Measurements from ENCODE around the gene GLB1L2.

Gene GLB1L2

DNA sequence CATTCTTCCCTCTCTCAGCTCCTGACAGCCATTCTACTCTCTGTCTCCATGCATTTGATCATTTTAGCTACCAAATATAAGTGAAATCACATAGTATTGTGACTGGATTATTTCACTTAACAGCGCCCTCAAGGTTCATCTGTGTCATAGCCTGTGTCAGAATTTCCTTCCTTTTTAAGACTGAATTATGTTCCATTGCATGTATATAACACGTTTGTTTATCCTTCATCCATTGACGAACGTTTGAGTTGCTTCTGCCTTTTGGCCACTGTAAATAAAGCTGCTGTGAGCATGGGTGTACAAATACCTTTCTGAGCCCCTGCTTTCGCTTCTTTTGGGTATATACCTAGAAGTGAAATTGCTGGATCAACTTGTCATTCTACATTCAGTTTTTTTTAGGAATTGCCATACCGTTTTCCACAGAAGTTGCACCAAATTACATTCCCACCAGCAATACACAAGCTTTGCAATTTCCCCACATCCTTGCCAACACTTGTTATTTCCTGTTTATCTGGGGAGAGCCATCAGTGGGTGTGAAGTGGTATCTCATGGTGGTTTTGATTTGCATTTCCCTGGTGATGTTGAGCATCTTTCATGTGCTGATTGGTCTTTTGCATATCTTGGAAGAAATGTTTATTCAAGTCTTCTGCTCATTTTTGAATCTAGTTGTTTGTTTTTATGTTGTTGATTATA is 17.5 kb downstream of the GLB1L2 start:
- ATAC-seq: no peak

DNA sequence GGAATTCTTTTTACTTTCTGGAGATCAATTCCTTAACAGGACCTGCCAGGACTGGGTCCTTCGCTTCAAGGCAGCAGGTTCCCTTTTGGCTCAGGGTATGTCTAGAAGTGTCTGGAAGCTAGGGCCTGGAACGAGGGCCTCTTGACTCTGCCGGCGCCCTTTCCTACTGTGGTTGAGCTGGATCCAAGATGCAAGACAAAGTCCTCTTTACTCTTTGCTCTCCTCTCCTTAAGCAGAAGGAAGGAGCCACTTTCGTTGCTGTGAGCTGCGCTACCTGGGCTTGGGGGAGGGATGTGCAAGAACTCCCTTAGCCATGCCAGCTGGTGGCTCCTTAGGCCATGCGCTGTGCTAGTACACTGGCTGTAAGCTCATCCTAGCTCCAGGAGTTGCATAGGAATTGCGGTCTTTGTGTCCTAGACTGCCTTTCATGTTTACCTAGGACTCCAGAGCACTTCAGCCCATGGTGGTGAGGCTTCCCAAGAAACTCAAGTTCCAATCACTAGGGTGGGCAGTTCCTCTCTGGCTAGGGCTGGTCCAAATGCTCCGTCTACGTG is 18.1 kb downstream of the GLB1L2 start:
- no peak for ATAC-seq

DNA sequence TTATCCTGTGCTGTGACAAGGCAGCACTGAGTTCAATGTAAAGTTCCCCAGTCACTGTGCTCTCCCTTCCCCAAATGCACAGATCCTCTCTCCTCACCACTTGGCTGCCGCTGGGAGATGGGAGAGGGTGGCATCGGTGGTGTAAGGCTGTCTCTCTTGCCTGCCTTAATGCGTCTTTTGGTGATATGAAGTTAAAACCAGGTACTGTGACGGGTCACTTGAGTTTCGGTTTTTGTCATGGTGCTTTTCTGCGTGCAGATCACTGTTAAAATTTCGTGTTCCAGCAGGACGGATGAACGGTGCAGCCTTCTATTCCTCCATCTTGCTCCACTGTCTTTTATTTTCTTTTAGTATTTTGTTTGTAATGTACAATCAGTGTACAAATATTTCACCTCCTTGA is 18.6 kb downstream of the GLB1L2 start:
- ATAC-seq: no peak

DNA sequence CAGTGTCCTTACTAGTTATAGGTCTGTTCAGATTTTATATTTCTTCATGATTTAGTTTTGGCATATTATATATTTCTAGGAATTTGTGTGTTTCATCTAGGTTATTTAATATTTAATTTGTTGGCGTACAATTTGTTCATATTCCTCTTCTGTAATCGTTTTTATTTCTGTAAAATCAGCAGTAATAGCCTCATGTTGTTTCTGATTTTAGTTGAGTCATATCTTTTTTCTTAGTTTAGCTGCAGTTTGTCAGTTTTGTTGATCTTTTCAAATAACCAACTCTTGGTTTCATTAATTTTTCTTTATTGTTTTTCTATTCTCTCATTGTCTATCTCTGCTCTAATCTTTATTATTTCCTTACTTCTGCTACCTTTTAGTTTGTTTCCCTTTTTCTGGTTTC is 20.3 kb downstream of the GLB1L2 start:
- no peak for ATAC-seq

DNA sequence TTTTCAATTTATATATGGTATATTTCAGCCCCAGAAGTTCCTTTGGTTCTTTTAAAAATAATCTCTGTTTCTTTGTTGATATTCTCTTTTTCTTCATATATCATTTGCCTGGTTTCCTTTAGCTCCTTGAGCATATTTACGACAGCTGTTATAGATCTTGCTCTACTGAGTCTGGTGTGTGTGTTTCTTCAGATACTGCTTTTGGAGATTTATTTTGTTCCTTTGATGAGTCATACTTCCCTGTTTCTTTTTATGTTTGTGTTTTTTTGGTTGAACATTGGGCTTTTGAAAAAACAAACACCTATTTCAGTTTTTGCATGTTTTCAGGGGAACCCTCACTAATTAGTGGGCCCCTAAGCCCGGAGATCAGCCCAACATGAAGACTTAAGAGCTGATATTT is 23.3 kb downstream of the GLB1L2 start:
- no peak for ATAC-seq

DNA sequence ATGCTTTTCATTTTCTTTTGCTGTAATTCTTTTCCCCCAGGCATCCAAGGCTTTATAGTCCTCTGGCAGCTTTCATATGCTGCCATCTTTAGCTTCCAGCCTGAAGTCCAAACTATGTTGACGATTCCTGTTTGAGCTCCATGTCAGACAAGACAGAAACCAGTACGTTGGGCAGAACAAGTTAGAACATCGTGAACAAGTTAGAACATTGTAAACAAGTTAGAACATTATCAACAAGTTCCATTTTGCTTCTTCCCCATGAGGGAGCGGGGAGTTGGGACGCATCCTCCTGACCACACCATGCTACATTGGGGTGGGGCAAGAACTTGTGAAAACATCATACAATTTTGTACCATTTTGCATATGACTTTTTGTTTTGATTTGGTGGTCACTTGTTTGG is 23.9 kb downstream of the GLB1L2 start:
- no peak for ATAC-seq

DNA sequence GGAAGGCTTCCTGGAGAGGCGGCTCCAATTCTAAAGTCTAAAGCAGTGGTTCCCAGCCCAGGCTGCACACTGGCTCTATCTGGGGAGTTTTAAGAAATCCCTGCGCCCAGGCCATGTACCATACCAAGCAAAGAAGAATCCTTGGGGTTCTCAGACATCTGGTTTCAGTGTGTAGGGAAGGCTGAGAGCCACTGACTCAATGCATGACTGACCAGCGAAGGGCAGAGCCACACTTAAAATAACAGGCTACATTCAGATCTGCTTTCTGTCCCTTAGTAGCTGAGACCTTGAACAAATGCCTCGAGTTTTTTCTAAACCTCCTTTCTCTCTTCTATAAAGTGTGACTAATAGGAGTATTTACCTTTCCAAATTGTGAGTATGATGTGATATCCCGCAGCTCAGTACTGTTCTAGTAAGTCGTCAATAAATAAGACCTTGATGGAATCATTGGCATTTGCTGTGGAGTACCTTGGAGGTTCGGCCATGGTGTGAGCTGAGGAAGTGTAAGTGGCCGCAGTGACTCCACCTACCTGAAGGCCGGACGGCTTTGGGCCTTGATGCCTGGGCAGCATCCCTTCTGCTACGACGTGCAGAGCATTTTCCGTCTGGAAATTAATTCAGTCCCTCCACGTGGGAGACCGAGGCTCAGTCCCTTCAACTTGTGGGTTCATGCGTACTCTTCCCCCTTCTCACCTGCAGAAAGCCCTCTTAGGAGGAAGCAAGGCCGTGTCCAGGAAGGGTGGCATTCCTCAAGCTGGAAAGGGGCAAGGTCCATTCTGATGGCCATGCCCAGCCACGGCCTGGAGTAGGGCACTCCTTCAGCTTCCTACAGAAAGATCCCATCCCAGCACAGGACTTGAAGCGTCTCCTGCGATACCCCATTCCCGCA is 25.1 kb downstream of the GLB1L2 start:
- ATAC-seq: no peak

DNA sequence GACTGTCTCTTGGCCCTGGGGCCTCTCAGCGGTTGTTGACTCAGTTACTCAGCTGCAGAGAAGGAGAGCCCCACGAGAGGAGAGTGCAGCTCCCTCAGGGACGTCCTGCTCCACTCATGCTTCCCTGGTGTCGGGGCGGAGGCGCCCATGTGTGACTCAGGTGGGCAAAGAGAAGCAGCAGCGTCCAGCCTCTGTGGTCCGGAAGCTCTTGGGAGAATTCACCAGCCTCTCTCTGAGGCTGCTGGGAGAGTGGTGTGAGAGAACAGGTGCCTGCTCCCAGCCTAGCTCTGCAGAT is 25.7 kb downstream of the GLB1L2 start:
- ATAC-seq: no peak

DNA sequence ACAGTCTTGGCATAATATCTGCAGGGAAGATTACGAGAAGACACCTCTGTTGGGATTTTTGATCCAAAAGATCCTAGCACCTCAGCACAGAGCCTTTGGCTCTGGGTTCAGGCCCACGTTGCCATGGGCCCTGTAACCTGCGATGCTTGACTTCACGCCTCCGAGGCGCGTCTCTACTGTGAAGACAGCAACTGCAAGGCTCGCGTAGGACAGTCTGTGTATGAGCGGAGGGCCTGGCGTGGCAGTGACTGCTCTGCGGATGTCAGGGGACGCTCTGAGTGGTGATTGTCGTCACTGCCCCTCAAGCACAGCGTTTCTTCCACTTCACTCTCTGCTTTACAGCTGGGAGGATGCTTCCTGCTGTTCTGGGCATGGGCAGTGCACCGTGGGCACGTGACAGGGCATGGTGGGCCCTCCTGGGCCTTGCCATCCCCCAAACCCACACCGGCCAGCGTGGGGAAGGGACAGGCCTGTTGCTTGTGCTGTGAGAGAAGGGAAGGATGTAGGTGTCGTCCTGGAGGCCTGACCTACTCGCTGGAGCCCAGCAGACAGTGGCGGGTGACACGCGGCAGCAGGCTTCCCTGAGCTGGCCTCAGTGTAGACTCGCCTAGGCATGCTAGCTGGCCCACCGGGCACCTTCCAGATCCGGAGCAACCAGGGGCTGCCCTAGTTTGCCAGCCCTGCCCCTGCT is 26.5 kb downstream of the GLB1L2 start:
- ATAC-seq: no peak

DNA sequence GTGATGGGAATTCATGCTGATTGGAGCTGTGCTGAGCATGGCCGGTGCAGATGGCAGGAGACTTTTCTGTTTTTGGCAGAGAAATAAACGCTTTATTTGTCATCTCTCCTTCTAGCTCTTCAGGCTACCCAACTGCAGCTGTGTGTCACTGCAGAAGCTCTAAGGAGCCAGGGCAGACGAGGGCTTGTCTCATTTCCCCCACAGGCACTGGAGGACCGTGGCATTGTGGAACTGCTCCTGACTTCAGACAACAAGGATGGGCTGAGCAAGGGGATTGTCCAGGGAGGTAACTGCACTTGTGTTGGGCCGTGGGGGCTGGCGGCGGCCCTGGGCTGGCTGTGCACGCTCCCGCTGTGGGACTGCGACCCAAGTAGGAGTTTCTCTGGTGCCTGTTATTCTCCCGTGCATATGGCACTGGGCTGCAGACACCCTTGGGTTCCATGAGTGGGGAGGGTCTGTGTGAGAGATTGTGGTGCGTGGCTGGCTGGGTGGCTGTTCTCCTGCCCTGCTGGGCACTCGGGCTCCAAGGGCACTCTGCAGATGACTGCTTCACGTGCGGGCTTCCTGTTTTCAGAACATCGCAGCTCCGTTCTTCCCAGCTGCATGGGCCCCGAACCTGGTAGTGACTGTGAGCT is 27.2 kb downstream of the GLB1L2 start:
- no peak for ATAC-seq

DNA sequence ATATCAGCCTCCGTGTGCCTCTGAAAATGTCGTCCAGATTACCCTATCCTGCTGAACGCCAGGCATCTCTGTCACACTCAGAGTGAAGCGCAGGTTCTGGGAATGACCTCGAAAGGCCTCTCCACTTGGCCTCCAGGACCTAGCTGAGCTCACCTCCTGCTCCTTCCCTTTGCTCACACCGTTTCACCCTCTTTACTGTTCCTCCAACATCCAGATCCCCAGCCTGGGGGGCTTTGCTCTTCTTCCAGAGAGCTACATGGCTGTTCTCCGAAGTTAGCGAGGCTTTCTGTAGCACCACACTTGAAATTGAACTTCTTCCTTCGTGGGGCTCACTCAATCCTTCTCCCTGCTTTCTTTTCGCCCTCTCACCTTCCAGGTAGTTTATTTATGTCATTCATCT is 27.9 kb downstream of the GLB1L2 start:
- ATAC-seq: no peak

DNA sequence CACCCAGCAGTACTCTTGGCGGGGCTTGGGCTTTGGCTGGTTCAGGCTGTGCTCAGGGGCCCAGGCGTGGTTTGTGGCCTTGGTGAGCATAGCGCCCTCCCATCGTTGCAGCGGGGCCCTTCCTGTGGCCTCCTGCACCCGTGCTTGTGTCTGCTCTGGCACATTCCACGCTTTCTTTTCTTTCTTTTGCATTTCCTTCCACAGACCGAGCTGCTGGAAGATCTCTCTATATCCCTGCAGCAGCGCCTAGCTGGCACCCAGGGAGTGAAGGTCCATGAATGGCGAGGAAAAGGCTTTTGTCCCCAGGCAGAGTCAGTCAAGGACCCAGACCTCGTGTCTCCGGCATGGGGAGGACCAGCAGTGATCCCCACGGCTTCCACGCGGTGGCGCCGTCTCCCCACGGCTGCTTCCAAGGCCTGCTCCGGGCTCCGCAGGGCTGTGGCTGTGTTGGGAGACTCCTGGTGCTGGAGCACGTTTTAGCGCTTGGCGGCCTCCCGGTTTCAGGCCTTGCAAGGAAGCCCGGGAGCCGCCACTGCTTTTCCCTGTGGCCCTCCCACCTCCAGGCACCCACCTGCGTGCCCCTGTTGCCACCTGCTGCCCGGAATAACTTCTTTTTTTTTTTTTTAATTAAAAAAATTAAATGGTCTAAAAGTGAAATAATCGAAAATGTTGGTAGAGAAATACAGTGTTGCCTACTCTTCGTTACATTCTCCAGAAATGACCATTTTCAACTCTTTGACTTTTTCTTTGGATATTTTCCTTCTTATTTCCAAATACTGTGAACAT is 28.5 kb downstream of the GLB1L2 start:
- peak; percentile 63 to 67 for ATAC-seq

DNA sequence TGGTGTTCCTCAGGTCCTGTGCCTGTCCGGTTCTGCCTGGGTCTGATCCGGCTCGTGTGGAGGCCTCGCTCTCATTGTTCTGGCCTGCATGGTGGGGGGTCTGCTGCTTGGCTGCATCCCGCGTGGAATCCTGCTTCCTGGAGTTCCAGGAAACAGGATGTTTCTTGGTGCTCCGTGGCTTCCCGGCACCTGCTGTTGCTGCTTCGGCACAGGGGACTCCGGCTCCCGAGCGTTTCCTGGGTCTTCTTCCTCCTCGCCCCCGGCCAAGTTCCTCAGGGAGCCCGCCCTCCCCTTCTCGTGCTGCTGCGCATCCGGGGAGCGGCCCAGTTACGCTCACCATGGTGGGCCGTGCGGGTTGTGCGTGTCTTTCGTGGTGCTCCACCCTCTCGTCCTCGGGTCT is 29.9 kb downstream of the GLB1L2 start:
- ATAC-seq: no peak

DNA sequence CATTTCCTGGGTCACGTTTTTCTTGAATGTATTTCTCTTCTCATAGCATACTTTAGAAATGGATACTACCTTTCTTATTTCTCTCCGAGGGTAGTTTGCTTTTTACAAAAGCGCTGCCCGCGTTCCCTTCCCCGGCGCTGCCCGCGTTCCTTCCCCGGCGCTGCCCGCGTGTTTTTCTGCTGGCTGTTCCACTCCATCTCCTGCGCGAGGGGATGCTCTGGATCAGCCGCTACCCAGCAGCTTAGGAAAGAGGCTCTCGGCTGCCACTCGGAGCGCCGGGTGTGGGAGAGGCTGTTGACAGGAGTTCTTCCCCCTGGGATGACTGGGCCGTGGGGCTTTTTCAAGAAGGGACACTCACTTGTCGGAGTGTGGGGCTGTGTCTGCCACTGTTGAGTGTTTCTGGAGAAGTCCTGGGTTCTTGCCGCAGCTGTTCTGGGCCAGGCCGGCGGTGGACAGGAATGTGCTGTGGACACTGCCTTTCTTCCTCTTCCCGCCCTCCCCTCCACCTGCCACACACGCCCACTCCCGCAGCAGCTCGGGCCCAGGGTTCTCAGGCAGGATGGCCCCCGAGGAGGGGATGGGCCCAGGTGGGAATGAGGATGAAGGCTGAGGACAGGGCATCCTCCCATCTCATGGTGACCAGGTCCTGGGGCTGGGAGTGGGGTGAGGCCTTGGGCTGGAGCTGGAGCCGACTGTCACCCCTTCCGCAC is 30.6 kb downstream of the GLB1L2 start:
- no peak for ATAC-seq

DNA sequence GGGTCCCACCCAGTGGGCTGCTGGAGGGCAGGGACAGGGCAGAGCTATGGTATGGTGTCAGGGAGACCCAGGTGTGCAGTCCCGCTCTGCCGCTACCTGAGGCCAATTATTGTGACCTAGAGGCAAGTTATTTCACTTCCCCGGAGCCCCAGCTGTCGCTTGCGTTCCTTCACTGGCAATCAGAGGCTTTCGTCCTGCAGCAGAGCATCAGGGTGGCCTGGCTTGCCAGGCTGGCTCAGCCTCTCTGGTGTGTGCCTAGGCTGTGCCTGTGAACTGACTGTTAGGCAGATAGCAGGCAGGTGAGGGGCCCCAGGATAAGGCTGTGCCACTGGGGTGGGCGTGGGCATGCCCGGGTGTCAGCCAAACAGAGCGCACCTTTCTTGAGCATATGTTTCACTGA is 31.4 kb downstream of the GLB1L2 start:
- ATAC-seq: no peak

DNA sequence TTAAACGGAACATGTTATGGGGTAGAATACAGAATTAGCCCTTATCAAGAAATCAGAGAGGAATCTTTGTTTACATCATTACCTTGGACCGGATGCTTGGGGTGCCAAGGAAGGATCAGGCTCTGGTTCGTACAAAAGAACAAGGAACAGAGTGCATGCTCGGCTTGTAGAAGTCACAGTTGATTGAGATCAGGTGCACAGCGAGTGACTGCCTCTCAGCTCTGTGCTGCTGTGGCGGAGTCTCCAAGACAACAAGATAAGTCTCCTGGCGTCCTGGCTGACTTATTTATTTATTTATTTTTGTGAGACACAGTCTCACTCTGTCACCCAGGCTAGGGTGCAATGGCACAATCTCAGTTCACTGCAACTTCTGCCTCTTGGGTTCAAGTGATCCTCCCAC is 31.8 kb downstream of the GLB1L2 start:
- ATAC-seq: no peak

DNA sequence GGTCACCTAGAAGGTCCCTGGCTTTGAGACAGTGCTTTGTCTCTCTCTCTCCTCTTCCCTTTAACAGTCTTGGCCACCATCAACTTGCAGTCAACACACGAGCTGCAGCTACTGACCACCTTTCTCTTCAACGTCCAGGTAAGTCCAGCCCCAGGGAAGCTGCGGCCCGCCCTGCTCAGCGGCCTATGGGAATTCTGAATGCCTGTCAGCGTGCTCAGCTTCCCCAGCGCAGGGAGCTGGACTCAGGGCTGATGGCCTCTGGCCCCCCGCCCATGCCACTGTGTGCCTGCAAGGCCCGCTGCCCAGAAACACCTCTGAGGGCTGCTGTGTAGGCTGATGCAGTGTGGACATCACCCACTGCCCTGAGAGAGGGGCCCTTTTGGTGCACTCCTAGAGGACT is 32.5 kb downstream of the GLB1L2 start:
- no peak for ATAC-seq

DNA sequence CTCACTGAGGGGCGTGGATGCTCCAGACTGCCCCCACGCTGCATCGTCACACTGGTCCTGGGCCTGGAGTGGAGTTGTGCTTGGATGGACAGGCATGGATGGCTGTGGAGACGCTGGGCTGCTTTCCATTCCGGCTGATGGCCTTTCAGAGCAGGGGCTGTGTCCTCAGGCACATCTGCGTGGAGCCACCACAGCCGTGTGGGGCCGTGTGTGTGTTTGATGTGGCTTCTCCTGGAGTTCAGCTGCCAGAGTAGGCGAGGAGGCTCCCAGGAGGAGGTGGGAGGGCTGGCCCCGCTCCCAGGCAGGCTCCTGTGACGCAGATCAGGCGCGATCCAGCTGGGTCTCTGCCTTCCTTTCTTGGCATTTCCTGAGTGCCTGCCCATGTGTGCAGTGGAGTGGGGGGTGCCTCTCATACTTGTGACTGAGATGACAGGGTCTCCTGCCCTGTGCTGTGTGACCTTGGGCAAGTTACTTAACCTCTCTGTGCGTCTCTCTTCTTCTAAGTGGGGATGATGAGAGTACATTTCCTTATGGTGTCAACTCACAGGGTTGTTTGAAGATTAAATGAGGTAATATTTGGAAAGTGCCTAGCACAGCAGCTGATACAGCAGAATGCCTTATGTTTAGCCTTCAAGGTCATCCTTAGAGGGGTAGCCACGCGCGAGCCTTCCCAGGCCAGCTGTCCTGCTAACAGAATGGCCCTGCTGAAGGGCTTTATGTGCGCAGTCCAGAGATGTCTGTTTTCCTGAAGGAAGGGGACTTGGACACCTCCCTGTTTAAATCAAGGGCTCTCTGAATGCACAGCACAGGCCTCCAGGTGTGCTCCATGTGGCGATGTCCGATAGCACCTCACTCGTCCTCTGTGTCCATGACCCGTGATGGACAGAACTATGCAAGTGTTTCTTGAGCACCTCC is 33.5 kb downstream of the GLB1L2 start:
- no peak for ATAC-seq

DNA sequence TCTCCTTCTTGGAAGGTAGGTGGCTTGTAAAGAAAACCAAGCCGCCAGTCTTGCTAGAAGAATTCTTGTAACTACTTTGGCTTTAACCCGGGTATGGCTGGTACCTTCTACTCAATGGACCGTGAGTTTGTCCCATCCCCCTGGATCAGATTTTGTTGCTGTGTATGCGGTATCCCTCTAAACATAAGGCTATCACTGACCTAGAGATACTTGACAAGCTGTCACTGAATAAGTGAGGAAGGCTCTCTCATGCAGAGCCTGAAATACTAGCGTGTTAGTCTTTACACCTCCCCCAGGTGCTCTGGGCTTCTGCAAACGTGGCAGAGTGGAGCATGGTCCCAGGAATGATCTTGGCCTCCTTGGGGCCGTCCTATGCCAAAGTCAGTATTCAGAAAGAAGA is 34.5 kb downstream of the GLB1L2 start:
- no peak for ATAC-seq

DNA sequence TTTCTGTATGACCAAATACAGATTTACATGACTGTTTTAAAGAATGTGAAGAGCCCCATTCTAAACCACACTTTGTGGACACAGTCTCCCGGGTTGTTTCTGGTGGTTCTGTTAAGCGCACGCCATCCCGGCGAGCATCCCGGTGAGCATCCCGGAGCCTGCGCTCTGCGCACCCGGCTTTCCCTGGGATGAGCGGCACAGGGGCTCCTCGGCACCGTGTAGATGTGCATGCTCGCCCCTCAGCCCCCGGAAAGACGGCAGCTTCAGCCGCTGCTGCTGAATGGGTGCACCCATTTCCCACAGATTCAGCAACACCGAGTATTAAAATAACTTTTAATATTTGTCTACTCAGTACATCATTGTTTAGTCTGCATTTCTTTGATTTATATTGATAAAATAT is 36.0 kb downstream of the GLB1L2 start:
- no peak for ATAC-seq
